ENCODE measurements around the gene NEIL3.

GRCh38 chr4:177320721-177321120 lies 11.0 kb downstream of the NEIL3 start:
- no peak for TF ChIP-seq CTCF (IDR thresholded peaks at IDR 0.05)
- no peak for TF ChIP-seq POLR2A (IDR thresholded peaks at IDR 0.05)

Data from testis (tissue), 2 donors.